ENCODE data around the gene SRD5A1. TPM values are rescaled to one million over a fixed set of nuclear protein-coding genes. Genes with fewer than 3 reads are reported as not detected.

SRD5A1 gene
- total RNA-seq, 1 experiment from 2014 or later, result 24.7 TPM

- intact Hi-C loops (cut with micrococcal nuclease), result no loop called here
- DNase-seq (ENCODE audit: low read depth, low spot score) (no peak), ATAC-seq (no peak)
- Histone ChIP-seq H3K4me2 (ENCODE audit: low read length) (no peak overlapping the region), H4K20me1 (ENCODE audit: insufficient read depth) (peaks cover 30% of the 10 kb centered on the region), H3K79me2 (ENCODE audit: insufficient read depth, low read length) (peaks cover 100% of the 10 kb centered on the region), H3K27me3 (ENCODE audit: insufficient read depth, low read length) (no peaks in the 10 kb centered on the region), H3K36me3 (ENCODE audit: control insufficient read depth in 1 of 2, insufficient read depth in 2 of 2, low read length in 2 of 2) (peaks cover 6 to 34% of the 10 kb centered on the region in 2 experiments; a peak in 3 of 4 replicates), H3K9me2 (ENCODE audit: insufficient read depth) (no peaks in the 10 kb centered on the region), H3K4me3 (replicated peaks in 1 of 2; ENCODE audit: low read depth in 1 of 2, low read length in 2 of 2) (no peak overlapping the region), H3K4me1 (ENCODE audit: control insufficient read depth in 1 of 2, insufficient read depth in 2 of 2, low read length in 2 of 2) (peaks cover 8 to 13% of the 10 kb centered on the region in 2 experiments; a peak in 3 of 4 replicates), H3K27ac (ENCODE audit: low read depth, low read length) (no peak overlapping the region), H3K9me3 (ENCODE audit: control insufficient read depth in 1 of 2, insufficient read depth in 1 of 2, low read depth in 1 of 2, low read length in 2 of 2) (no peaks in the 10 kb centered on the region), H2AFZ (ENCODE audit: low read depth, low read length, poor library complexity, severe bottlenecking) (no peak overlapping the region), H3K9ac (ENCODE audit: low read length) (no peak overlapping the region)
- ChIA-PET POLR2A (no interaction called here), RAD21 (ENCODE audit: low non-redundant PET in 1 of 2, low total read pairs in 2 of 2, uncharacterized antibody in 2 of 2, unreplicated experiment in 2 of 2) (no interaction called here), CTCF (no interaction called here)
- TF ChIP-seq SIN3A (IDR thresholded peaks at IDR 0.05; ENCODE audit: low read depth), result no peak
- no peak for TF ChIP-seq ZFX (IDR thresholded peaks at IDR 0.05)
- no peak for TF ChIP-seq FOSL1 (IDR thresholded peaks at IDR 0.05; ENCODE audit: low read depth)
- no peak for TF ChIP-seq EZH2phosphoT487 (IDR thresholded peaks at IDR 0.05; ENCODE audit: borderline replicate concordance)
- no peak for TF ChIP-seq ATF3 (IDR thresholded peaks at IDR 0.05)
- TF ChIP-seq YY1 (IDR thresholded peaks at IDR 0.05; ENCODE audit: extremely low read depth, insufficient replicate concordance, low read depth, low read length), result no peak
- no peak for TF ChIP-seq CBX3 (IDR thresholded peaks at IDR 0.05; ENCODE audit: low read depth)
- no peak for TF ChIP-seq SP1 (IDR thresholded peaks at IDR 0.05; ENCODE audit: low read depth)
- no peak for TF ChIP-seq ZNF274 (IDR thresholded peaks at IDR 0.05; ENCODE audit: low read depth, low read length)
- no peak for TF ChIP-seq TCF7L2 (IDR thresholded peaks at IDR 0.05; ENCODE audit: borderline replicate concordance, extremely low read depth, insufficient read depth, insufficient read length)
- no peak for TF ChIP-seq REST (IDR thresholded peaks at IDR 0.05; ENCODE audit: low read depth)
- TF ChIP-seq JUND (IDR thresholded peaks at IDR 0.05), result no peak
- no TSS peak for BruUV-seq (replicated peaks)
These were observed 86.2 kb downstream of the SRD5A1 start for GRCh38 chr5:6719417-6719816.

All from HCT116 (cell line).